Measurements from ENCODE around the gene MPP2.

DNA sequence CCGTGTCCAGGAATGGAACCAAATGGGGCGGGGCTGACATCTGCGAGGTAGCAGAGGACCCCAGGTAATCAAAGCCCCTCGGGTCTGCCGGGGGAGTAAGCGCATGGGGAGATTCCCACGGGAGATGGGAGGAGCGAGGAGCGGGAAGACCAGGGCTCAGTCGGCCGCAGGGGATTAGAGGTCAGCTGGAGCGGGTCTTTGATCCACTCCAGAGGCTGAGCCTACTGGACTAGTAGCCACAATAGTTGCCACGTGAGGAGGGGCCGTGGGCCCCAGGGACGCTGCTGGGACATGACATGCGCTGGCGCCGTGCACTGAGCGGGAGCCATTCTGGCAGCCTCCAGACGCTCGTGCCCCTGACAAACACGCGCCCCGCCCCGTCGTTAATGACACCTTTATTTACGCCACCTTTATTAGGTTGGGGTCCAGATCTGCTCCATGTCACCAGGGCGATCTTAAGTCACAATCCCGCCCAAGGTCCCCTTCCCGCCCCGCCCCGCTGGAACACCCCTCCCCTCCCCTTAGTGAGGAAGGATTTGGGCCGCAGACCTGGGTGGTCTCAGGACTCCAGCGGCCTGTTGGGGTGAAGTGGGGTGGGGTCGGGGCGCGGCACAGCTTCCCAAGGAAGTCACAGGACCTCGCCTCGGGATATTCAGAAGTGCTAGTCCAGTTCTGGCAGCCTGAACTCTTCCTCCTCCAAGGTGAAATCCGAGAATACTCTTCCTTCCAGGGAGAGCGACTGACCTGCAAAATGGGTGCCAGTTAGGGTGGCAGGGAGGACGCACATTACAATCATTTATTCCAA, 19.9 kb upstream of the MPP2 start:
- TF ChIP-seq, protein P1, sequence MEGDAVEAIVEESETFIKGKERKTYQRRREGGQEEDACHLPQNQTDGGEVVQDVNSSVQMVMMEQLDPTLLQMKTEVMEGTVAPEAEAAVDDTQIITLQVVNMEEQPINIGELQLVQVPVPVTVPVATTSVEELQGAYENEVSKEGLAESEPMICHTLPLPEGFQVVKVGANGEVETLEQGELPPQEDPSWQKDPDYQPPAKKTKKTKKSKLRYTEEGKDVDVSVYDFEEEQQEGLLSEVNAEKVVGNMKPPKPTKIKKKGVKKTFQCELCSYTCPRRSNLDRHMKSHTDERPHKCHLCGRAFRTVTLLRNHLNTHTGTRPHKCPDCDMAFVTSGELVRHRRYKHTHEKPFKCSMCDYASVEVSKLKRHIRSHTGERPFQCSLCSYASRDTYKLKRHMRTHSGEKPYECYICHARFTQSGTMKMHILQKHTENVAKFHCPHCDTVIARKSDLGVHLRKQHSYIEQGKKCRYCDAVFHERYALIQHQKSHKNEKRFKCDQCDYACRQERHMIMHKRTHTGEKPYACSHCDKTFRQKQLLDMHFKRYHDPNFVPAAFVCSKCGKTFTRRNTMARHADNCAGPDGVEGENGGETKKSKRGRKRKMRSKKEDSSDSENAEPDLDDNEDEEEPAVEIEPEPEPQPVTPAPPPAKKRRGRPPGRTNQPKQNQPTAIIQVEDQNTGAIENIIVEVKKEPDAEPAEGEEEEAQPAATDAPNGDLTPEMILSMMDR (IDR thresholded peaks at IDR 0.05): no peak
- TF ChIP-seq POLR2A (IDR thresholded peaks at IDR 0.05): no peak
